ENCODE results near the gene TMEM150C.
"Not testable (repeated sequence)": the region's sequence is repeated elsewhere in the genome, so short reads cannot be mapped to it uniquely, and the experiment has no call there.

DNA sequence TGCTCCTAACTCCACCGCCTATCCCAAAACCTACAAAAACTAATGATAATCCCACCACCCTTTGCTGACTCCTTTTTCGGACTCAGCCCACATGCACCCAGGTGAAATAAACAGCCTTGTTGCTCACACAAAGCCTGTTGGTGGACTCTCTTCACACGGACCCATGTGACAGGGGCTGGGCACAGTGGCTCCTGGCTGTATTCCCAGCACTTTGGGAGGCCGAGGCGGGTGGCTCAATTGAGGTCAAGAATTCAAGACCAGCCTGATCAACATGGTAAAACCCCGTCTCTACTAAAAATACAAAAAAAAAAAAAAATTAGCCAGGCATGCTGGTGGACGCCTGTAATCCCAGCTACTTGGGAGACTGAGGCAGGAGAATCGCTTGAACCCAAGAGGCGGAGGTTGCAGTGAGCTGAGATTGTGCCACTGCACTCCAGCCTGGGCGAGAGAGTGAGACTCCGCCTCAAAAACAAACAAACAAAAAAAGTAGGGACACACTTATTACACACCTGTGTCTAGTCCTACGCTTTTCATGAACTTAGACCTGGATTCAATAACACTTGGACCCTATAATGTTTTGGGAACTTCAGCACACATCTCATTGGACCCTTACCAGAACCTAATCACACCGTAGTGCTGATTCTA lies 2.6 kb downstream of the TMEM150C start:
- TF ChIP-seq POLR2A, TAF1, POLR2AphosphoS5, POU2F2, SPI1 (IDR thresholded peaks at IDR 0.05; ENCODE audit: low read depth, low read length): not testable (repeated sequence)
